HepG2 (cell line): ENCODE results near the gene TNRC18. TPM values are rescaled to one million over a fixed set of nuclear protein-coding genes. Genes with fewer than 3 reads are reported as not detected.

Experiments used
- ATF2 ChIP-seq: sonication (generic); formaldehyde crosslinking; IDR thresholded peaks from 2 replicates; pipeline ENCODE4 v1.4.0; 2020; ENCODE audit warnings: missing genetic modification reagents
- CBFB ChIP-seq: sonication (generic); formaldehyde crosslinking; IDR thresholded peaks from 2 replicates; pipeline ENCODE4 v1.4.0; 2020; ENCODE audit warnings: missing genetic modification reagents
- CENPT ChIP-seq: sonication (generic); formaldehyde crosslinking; IDR thresholded peaks from 2 replicates; pipeline ENCODE4 v1.8.0; 2022; ENCODE audit warnings: low read depth, mild to moderate bottlenecking, moderate library complexity, missing genetic modification reagents
- DZIP1 ChIP-seq: sonication (generic); formaldehyde crosslinking; IDR thresholded peaks from 2 replicates; pipeline ENCODE4 v1.5.0; 2020; ENCODE audit warnings: mild to moderate bottlenecking, missing genetic modification reagents
- HCFC1 ChIP-seq: fragments of 150-350 bp; IDR thresholded peaks from 2 replicates; pipeline ENCODE4 v1.6.1; 2014; ENCODE audit warnings: low read depth, low read length
- KLF11 ChIP-seq: IDR thresholded peaks from 2 replicates; pipeline ENCODE4 v1.6.1; 2016; ENCODE audit warnings: missing compliant biosample characterization
- LRRFIP1 ChIP-seq: sonication (generic); formaldehyde crosslinking; conservative IDR thresholded peaks from 2 replicates; pipeline ENCODE4 v1.4.0; 2020; ENCODE audit warnings: missing genetic modification reagents
- MEIS2 ChIP-seq: sonication (generic); formaldehyde crosslinking; IDR thresholded peaks from 2 replicates; pipeline ENCODE4 v1.9.0; 2021; ENCODE audit warnings: mild to moderate bottlenecking, missing genetic modification reagents
- REXO4 ChIP-seq: sonication (generic); formaldehyde crosslinking; IDR thresholded peaks from 2 replicates; pipeline ENCODE4 v1.8.0; 2022; ENCODE audit warnings: missing genetic modification reagents, mild to moderate bottlenecking, borderline replicate concordance
- TRIM24 ChIP-seq: sonication (generic); formaldehyde crosslinking; IDR thresholded peaks from 2 replicates; pipeline ENCODE4 v1.8.0; 2022; ENCODE audit warnings: mild to moderate bottlenecking, missing genetic modification reagents
- ZBTB38 ChIP-seq: sonication (generic); formaldehyde crosslinking; IDR thresholded peaks from 2 replicates; pipeline ENCODE4 v1.5.1; 2020; ENCODE audit warnings: mild to moderate bottlenecking, missing genetic modification reagents
- ZFP36L1 ChIP-seq: sonication (generic); formaldehyde crosslinking; IDR thresholded peaks from 2 replicates; pipeline ENCODE4 v1.8.0; 2022; ENCODE audit warnings: mild to moderate bottlenecking, missing genetic modification reagents, moderate library complexity
- ZKSCAN5 ChIP-seq: sonication (generic); formaldehyde crosslinking; IDR thresholded peaks from 2 replicates; pipeline ENCODE4 v1.5.1; 2020; ENCODE audit warnings: mild to moderate bottlenecking, missing genetic modification reagents
- ZNF230 ChIP-seq: sonication (generic); formaldehyde crosslinking; IDR thresholded peaks from 2 replicates; pipeline ENCODE4 v1.4.0; 2020; ENCODE audit warnings: mild to moderate bottlenecking, missing genetic modification reagents
- ZNF468 ChIP-seq: sonication (generic); formaldehyde crosslinking; IDR thresholded peaks from 2 replicates; pipeline ENCODE4 v1.8.0; 2022; ENCODE audit warnings: mild to moderate bottlenecking, moderate library complexity, missing genetic modification reagents
- ZNF660 ChIP-seq: sonication (generic); formaldehyde crosslinking; IDR thresholded peaks from 2 replicates; pipeline ENCODE4 v1.5.1; 2020; ENCODE audit warnings: mild to moderate bottlenecking, low read depth, missing genetic modification reagents, borderline replicate concordance
- ZNF678 ChIP-seq: sonication (generic); formaldehyde crosslinking; IDR thresholded peaks from 2 replicates; pipeline ENCODE4 v1.4.0; 2020; ENCODE audit warnings: mild to moderate bottlenecking, missing genetic modification reagents
- ZNF691 ChIP-seq: sonication (generic); formaldehyde crosslinking; IDR thresholded peaks from 2 replicates; pipeline ENCODE4 v1.4.0; 2020; ENCODE audit warnings: missing genetic modification reagents, low read depth, mild to moderate bottlenecking, borderline replicate concordance
- ZNF710 ChIP-seq: sonication (generic); formaldehyde crosslinking; IDR thresholded peaks from 2 replicates; pipeline ENCODE4 v1.5.0; 2020; ENCODE audit warnings: mild to moderate bottlenecking, missing genetic modification reagents, borderline replicate concordance
- polyA plus RNA-seq, 8 experiments: library from polyadenylated mRNA; depleted of rRNA in 3 of 8; stranded (reverse) in 7 of 8; unstranded in 1 of 8; fragments of >200 nt; fragmentation: Illumina TruSeq in 4 of 8; extraction: Trizol in 4 of 8; gene quantifications; 2 replicates each; pipeline versions ENCODE4 v1.2.1 to v1.2.3, GENCODE V29; 2011 to 2016; ENCODE audit warnings: low read depth in 4 of 8, missing spikeins in 1 of 8, mixed read lengths in 1 of 8; ENCODE audit not compliant: insufficient read depth in 1 of 8
- total RNA-seq, 5 experiments: library from RNA; depleted of rRNA; stranded (reverse); fragments of >200 nt; fragmentation: Illumina TruSeq; extraction: Trizol; gene quantifications; 2 replicates each; pipeline ENCODE4 v1.2.3, GENCODE V29; 2016; ENCODE audit warnings: low read depth in 1 of 5

The TNRC18 gene
- total and polyA plus RNA-seq, 2 of the 13 experiments (the other 11 are each of a cell fraction or from before 2014, with no cell fraction given): 11.7 to 17.4 TPM

- no peak for TF ChIP-seq REXO4
- TF ChIP-seq ZNF230 (CRISPR knock-in tag): no peak; the same call in 1 of the 2 replicates
- 0 out of 2 replicates have a peak, but pooled peaks have one; percentile 47 for TF ChIP-seq ZNF678
- peak; percentile 58; the same call in 1 of the 2 replicates for TF ChIP-seq ZBTB38
- no peak; the same call in 1 of the 2 replicates for TF ChIP-seq ATF2
- TF ChIP-seq HCFC1: no peak
- TF ChIP-seq KLF11 (CRISPR knock-in tag): no peak; the same call in 1 of the 2 replicates
- no peak for TF ChIP-seq CENPT (CRISPR knock-in tag)
- no peak for TF ChIP-seq CBFB (CRISPR knock-in tag)
- no peak for TF ChIP-seq DZIP1 (CRISPR knock-in tag)
- TF ChIP-seq MEIS2 (CRISPR knock-in tag): no peak
- TF ChIP-seq ZNF710 (CRISPR knock-in tag): no peak
- no peak for TF ChIP-seq TRIM24 (CRISPR knock-in tag)
- no peak for TF ChIP-seq ZNF691 (CRISPR knock-in tag)
- TF ChIP-seq ZKSCAN5 (CRISPR knock-in tag): no peak
- TF ChIP-seq ZNF468 (CRISPR knock-in tag): no peak
- no peak for TF ChIP-seq LRRFIP1
- no peak for TF ChIP-seq ZFP36L1
- TF ChIP-seq ZNF660 (CRISPR knock-in tag): no peak
These were observed 139.0 kb downstream of the TNRC18 start (continued) for GRCh38 chr7:5284304-5285281.
